Adrenal gland (tissue), 5 donors: Measurements from ENCODE around the gene GIMAP8.

Source experiments
- POLR2A ChIP-seq, 2 donors: fragments of 450-650 bp; IDR thresholded peaks; one replicate each; pipeline ENCODE4 v1.6.1; 2017; ENCODE audit warnings: antibody characterized with exemption in 2 of 2, mild to moderate bottlenecking in 2 of 2, moderate library complexity in 1 of 2
- TF ChIP-seq, protein P1 (sequence below), 6 experiments: fragments of 450-650 bp in 4 of 6; fragments of 200-600 bp in 2 of 6; sonication (generic) in 1 of 6; IDR thresholded peaks; 1 replicate in 5 of 6; 2 replicates in 1 of 6; pipeline versions ENCODE4 v1.5.1 to v1.8.0; 2016 to 2021; ENCODE audit warnings: antibody characterized with exemption in 6 of 6, mild to moderate bottlenecking in 2 of 6, moderate library complexity in 1 of 6
- donor health status: DM: no; HTN: no; CAD: no.

DNA sequence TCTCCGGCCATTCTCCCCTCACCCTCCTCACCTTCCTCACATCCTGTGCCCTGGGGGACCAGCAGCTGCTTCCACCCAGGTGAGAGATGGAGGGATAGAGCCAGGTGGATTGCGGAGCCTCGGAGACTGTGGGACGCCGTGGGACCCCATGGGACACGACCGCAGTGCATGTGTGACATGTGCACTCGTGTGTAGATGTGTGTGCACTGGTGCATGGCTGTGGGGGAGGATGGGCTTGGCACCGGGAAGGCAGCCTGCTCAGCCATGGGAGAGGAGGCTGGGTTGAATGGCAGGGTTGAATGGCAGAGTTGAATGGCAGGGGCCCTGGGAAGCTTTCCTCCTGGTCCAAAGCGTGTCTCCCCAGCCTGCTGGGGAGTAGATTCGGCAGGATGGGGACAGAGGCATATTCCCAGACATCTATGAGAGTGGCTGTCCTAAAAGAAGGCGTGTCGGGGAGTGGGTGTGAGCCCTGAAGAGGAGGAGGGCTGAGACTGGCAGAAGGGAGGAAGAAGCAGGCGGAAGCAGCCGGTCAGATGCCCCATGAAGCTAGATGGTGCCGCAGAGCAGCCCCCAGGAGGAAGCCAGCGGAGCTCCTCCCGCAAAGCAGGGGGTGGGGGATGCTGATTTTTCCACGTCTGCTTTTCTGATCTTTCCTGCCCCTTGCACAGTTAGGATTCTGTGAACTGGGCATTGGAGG is 815 bp downstream of the GIMAP8 start:
- no peak for TF ChIP-seq POLR2A (IDR thresholded peaks at IDR 0.05)
- TF ChIP-seq, protein P1, sequence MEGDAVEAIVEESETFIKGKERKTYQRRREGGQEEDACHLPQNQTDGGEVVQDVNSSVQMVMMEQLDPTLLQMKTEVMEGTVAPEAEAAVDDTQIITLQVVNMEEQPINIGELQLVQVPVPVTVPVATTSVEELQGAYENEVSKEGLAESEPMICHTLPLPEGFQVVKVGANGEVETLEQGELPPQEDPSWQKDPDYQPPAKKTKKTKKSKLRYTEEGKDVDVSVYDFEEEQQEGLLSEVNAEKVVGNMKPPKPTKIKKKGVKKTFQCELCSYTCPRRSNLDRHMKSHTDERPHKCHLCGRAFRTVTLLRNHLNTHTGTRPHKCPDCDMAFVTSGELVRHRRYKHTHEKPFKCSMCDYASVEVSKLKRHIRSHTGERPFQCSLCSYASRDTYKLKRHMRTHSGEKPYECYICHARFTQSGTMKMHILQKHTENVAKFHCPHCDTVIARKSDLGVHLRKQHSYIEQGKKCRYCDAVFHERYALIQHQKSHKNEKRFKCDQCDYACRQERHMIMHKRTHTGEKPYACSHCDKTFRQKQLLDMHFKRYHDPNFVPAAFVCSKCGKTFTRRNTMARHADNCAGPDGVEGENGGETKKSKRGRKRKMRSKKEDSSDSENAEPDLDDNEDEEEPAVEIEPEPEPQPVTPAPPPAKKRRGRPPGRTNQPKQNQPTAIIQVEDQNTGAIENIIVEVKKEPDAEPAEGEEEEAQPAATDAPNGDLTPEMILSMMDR (IDR thresholded peaks at IDR 0.05) = no peak
